ENCODE data around the gene CACNB4.

DNA sequence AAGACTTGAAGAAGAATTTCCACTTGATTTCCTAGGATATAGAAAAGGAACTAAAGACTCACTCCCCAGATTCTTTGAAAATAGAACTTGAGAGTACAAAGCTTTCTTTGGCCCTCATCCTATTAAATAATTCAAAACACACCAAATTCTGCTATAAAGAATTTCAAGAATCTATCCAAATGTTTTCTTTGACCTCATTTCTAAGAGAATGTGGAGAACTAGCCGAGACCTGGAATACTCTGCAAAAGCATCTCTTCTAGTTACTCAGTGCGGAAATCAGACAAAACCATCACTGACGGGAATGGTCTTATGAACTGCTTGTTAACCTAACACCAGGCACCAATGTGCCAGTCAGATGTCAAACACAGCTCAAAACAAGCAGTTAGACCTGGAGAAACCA lies 226.4 kb downstream of the CACNB4 start:
- no peak for TF ChIP-seq CTCF (conservative IDR thresholded peaks at IDR 0.05; ENCODE audit: low read depth, low read length)
- TF ChIP-seq EZH2 (IDR thresholded peaks at IDR 0.05; ENCODE audit: low read length, unreplicated experiment): no peak

Data from PC-3 (cell line).